Measurements from ENCODE around the gene PPP1R15B.
"Not testable (repeated sequence)": the region's sequence is repeated elsewhere in the genome, so short reads cannot be mapped to it uniquely, and the experiment has no call there.

PPP1R15B gene

GRCh38 chr1:204443871-204444581 is 32.4 kb upstream of the PPP1R15B start:
- no peak for DNase-seq (ENCODE audit: low spot score)

DNA sequence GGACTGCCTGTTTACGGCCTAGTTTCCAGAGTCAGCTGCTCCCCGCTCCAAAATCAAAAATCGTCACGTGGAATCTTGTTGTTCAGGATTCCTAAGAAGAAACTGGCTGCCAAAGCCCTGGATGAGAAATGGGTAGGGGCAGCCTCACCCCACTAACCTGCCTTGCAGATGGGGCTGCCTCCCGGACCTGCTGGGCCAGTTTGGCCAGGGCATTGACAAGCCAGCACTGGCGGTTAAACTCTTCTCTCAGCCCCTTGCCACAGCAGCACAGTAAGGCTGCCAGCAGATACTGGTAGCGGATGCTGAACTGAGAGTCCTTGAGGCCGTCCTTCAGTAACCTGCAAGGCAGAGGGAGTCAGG is 31.6 kb upstream of the PPP1R15B start:
- no peak for DNase-seq (ENCODE audit: low spot score)

DNA sequence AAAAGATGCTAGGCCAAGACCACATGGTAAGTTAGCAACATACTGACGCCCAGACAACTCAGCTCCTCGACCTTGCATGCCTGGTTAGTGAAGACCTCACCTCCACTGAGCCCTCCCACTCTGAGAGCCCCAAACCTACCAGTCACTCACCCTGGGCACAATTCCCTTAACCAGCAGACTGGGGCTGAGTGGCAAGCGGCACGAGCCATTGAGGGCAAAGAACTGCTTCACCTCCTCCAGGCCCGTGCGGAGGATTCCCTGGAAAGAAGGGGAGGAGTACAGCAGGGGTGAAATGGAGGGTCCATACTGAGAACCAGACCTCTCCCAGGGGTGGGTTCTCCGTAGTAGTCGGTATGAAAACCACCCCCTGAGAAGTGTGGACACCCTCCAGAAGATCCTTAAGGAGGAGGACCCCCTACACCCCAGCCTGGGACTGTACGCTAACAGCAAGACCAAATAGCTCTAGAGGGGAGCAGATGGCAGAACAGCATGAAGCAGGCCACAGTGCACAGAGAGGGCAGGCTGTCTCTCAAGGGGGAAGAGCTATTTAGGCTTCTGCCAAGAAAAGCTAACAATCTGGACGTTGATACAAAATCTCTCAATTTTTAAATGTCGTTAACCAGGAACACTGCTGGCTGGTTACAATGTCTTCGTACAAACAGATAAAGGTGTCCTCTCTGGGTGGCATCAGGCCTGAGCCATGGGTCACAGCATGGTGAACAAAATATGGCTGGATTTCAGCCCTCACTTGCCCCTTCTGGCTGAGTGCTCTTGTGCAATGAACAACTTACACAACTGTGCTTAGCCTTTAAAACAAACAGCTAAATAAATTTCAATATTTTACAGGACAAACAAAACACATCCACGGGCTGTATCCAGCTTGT is 31.0 kb upstream of the PPP1R15B start:
- DNase-seq (ENCODE audit: low spot score), result no peak

DNA sequence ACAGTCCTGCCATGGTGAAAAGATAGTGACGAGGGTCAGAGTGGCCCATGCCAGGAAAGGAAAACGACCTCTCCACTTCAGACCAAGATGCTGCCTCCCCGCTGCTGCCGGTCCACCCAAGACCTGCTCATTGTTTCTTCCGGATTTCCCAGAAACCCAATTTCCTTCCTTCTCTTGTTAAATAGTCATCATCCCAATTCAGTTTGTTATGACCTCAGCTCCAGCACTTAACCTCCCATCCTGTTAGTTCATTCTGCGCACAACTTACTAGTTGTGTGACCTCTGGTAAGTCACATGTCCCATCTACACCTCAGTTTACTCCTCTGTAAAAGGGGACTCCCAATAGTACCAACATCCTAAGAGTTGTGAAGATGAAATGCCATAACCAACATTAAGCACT is 29.9 kb upstream of the PPP1R15B start:
- no peak for DNase-seq (ENCODE audit: low spot score)

DNA sequence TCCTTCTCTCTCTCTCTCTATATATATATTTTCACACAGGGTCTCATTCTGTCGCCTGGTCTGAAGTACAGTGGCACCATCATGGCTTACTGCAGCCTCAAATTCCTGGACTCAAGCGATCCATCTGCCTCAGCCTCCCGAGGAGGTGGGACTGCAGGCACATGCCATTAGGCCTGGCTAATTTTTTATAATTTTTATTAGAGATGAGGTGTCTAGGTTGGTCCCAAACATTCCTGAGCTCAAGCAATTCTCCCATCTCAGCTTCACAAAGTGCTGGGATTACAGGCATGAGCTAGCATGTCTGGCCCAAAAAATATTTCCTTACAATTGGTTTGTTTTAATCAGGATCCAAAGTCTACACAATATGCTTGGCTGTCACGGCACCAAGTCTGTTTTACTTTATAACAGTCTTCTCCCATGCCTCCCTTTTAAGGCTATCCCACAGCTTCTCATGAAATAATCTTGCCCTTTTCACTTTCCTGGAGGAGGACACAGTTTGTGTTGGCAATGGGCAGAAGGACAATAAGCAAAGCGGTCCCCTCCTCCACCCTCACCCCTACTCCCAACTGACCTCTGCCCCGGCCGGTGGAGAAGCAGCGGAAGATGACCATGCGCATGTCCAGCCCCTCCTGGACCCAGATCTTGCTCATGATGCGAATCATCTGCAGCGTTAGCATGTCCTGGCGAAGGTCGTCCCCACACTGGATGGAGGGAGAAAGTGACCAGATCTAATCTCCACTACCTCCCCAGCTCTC is 28.2 kb upstream of the PPP1R15B start:
- no peak for DNase-seq (ENCODE audit: low spot score)

- no peak for DNase-seq (ENCODE audit: low spot score)
Observed at GRCh38 chr1:204438628-204439027, 27.0 kb upstream of the PPP1R15B start.

DNA sequence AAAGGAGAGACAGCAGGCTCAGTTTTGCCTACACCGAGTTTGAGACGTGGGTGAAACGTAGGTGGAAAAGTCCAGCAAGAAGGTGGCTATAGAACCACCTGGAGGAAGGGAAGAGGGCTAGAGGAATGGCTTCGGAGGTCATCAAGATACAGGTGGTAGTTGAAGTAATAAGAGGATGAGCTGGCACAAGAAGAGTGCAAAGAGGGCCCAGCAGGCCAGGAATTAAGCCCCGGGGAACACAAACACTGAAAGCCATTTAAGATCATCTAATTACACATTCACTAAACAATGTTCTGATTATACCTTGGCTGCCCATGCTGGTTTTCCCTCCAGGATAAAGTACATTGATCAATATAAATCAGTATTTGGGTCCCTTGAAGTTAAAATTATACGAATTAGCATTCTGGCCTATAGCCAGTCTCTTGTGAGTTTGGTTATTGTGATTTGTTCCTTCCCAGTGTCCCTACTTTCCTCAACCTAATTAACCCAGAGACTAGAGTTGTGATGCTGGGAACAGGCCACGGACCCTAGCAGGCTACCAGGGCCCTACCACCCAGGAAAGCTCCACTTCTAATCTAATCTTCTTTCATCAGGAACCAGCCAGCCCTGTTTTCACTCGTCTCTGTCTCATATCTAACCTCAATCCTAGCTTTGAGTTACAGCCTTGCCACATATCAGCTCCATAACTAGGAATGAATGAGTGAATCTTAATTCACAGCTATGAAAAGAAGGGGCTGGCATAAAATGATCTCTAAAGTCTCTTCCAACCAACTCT is 26.4 kb upstream of the PPP1R15B start:
- no peak for DNase-seq (ENCODE audit: low spot score)

DNA sequence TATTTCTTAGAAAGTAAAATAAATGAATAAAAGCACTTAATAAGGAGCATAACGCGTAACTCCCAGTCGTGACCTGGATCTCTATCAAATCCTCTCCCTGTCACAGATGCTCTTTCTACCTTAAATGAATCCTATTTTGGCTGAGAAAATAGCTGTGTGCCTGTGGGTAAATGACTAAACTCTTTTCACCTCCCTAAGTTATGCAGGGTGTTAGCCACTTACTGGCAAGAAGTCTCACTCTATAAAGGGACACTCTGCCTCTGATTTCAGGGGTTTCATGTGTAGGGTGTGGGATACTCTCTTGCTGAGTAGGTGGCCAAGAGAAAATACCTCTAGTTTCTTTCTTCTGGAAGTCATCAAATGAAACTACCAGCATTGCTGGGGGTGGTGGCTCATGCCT is 24.3 kb upstream of the PPP1R15B start:
- DNase-seq (ENCODE audit: low spot score), result no peak

DNA sequence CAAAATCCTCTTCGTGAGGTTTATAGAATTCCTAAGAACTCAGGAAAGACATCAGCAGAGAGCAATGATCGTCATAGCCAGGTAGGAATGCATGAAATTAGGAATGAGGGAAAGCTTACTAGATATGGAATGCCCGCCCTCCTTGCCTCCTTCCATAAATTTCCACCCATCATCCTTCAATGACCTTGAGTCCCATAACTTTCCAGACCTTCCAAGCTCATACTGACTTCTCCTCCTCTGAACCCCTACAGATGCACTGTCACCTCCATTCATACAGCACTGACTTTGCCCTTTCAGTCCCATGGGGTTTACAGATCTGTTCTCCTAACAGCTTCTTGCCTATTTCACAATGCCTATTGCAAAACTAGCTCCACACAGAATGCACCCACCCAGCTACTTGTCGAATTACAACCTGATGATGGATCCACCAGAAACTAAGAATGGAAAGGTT is 23.8 kb upstream of the PPP1R15B start:
- peak; percentile 75 for DNase-seq (ENCODE audit: low spot score)

DNA sequence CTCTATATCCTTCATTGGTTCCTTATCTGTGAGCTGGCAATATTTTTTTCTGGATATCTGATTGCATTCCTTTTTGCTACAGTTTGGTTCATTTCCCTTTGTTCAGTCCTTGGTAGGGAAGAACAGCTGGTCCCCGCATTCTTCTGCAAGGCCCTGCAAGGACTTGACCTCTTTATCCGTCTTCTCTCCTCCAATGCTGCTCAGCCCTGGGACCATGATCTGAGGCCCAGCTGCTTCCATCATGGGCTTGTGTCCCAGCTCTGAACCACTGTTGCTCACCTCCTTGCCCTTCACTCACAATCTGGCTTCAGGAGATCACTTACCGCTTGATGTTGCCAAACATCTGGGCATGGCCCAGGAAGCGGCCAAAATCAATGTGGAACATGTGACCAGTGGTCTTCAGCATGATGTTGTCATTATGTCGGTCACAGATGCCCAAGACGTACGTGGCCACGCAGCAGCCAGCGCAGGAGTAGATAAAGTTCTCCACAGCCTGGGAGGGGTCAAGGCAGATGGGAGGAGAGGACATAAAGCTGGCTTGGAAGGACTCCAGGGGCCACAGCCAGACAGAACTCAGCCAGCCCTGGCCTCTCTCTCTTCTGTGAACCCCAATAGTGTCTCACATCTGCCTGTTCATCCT is 22.6 kb upstream of the PPP1R15B start:
- DNase-seq (ENCODE audit: low spot score), result no peak

GRCh38 chr1:204432708-204433107 is 21.1 kb upstream of the PPP1R15B start:
- DNase-seq (ENCODE audit: low spot score), result no peak

- DNase-seq (ENCODE audit: low spot score), result peak; percentile 73
Observed at GRCh38 chr1:204431310-204432184, 19.9 kb upstream of the PPP1R15B start.

- no peak for DNase-seq (ENCODE audit: low spot score)
Observed at GRCh38 chr1:204429746-204430145, 18.1 kb upstream of the PPP1R15B start.

DNA sequence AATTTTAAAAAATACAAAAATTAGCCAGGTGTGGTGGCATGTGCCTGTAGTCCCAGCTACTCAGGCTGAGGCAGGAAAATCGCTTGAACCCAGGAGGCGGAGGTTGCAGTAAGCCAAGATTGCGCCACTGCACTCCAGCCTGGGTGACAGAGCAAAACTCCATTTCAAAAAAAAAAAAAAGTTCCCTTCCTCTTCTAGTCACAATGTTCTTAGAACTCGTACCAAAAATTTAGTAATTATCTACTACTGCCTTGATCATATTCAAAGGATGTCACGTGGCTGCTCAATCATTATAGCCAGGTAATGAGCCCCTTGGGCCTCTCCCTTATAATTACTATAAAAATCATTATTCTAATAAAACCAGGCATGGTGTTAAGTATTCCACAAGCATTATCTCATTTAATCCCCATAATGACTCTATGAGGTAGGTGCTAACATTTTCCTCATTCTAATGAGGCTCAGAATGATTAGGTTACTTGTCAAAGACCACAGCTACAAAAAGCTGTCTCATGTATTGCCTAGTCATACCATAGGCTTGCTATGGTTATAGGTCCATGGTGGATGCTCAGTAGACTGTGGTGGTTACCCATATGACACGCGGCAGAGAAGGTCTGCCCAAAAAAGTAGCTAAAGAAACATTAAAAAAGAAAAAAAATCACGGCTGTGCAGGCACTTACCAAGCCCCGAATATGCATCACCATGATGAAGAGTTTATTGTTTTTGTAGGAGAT is 15.5 kb upstream of the PPP1R15B start:
- no peak for DNase-seq (ENCODE audit: low spot score)

GRCh38 chr1:204426474-204426873 is 14.9 kb upstream of the PPP1R15B start:
- no peak for DNase-seq (ENCODE audit: low spot score)

DNA sequence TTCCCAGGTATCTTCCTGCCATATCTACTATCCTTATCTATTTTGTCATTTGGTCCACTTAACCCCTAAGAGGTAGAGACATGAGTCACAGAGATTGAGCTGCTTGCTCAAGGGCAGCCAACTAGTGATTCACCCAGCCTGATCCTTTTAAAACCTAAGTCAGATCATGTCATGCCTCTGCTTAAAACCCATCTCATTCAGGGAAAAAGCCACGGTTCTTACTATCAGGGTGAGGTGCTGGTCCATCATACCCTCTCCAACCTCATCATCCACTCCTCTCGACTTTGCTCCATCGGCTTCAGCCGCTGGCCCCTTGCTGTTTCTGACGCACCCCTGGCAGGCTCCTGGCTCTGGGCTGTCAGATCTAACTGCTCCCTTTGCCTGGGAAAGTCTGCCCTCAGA is 14.4 kb upstream of the PPP1R15B start:
- DNase-seq (ENCODE audit: low spot score), result no peak

DNA sequence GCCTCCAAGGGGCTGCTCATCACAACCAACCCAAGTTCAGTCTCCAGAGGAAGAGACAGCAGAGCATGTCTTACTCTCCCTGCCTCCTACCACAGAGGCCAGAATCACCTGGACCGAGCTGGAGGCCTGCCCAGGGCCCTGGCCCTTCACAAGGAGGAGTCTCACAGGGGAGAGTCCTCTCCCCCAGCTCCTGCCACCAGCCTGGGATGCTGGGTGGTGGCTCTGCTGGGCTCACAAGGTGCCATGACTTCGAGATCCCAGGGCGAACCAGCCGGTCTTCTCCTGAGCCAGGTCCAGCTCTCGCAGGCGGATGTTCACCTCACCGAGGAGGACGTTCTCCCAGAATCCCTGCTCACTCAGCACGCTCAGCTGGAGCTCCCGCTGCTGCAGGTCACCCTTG is 13.0 kb upstream of the PPP1R15B start:
- no peak for DNase-seq (ENCODE audit: low spot score)

GRCh38 chr1:204422061-204422705 is 10.6 kb upstream of the PPP1R15B start:
- DNase-seq (ENCODE audit: low spot score), result not testable (repeated sequence)

GRCh38 chr1:204421441-204421840 is 9.8 kb upstream of the PPP1R15B start:
- no peak for DNase-seq (ENCODE audit: low spot score)
